GM13976 (cell line): ENCODE data around the gene IL6.

Experiments
- DNase-seq: peaks from one replicate; pipeline ENCODE4 v3.0.0; 2012; ENCODE audit warnings: low spot score
- CTCF ChIP-seq: IDR thresholded peaks from 2 replicates; pipeline ENCODE4 v1.5.1; 2012; ENCODE audit warnings: borderline replicate concordance, mild to moderate bottlenecking; ENCODE audit not compliant: insufficient read depth; ENCODE audit errors: extremely low read depth, missing control alignments, control extremely low read depth
- in situ Hi-C: fragments of 300-500 bp; cut with MboI; formaldehyde crosslinking; loops from one replicate; pipeline ENCODE4 v1.12.0; 2022; ENCODE audit warnings: low sequenced_read_pairs, mixed read lengths, inconsistent platforms; ENCODE audit not compliant: unreplicated experiment

IL6 gene

GRCh38 chr7:22759721-22760120, 32.7 kb downstream of the IL6 start:
- no peak for DNase-seq
- in situ Hi-C loops = no loop called here
- TF ChIP-seq CTCF = no peak

GRCh38 chr7:22762866-22763265, 35.9 kb downstream of the IL6 start:
- in situ Hi-C loops = no loop called here
- no peak for DNase-seq

GRCh38 chr7:22765609-22766008, 38.6 kb downstream of the IL6 start:
- in situ Hi-C loops = no loop called here
- no peak for TF ChIP-seq CTCF
- peak; percentile 31 for DNase-seq

More at GRCh38 chr7:22762866-22763265, 35.9 kb downstream of the IL6 start:
- TF ChIP-seq CTCF = no peak

DNA sequence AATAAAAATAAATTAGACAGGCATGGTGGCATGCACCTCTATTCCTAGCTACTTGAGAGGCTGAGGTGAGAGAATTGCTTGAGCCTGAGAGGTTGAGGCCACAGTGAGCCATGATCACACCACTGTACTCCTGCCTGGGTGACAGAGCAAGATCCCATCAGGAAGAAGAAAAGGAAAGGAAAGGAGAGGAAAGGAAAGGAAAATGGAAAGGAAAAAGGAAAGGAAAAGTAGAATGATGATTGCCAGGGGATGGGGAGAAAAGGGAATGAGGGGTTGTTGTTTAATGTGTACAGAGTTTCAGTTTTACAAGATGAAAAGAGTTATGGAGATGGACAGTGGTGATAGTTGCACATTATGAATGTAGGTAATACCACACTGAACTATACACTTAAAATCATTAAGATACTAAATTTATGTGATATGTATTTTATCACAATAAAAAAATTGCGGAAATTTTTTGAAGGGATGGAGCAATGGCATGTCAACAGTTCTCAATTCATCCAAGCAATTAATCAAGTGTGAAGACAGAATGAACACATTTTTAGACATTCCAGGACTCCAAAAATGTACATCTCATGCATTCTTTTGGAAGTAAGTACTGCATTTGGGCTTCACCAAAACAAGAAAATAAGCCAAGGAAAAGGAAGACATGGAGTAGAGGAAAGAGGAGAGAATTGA, 44.3 kb downstream of the IL6 start:
- in situ Hi-C loops = no loop called here
- no peak for DNase-seq
- no peak for TF ChIP-seq CTCF

DNA sequence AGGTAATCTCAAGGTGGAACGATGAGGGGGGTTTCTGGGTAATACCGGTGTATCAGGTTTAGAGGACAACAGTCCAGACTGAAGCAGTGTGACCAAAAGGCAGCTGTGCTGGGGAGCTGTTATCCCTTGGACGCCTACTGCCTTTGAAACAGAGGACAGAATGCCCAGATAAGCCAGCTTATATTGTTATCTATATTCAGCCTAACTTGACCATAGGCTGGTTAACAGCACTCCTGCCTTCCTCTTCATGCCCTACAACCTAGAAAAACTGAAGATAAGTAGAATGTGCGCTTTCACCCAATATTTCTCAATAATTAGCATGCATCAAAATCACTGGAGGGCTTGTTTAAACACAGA, 44.9 kb downstream of the IL6 start:
- in situ Hi-C loops = no loop called here
- DNase-seq = no peak
- no peak for TF ChIP-seq CTCF

GRCh38 chr7:22772885-22773284, 45.9 kb downstream of the IL6 start:
- TF ChIP-seq CTCF = no peak
- DNase-seq = no peak

More at GRCh38 chr7:22772885-22773284, 45.9 kb downstream of the IL6 start:
- in situ Hi-C loops = no loop called here
